Spleen (tissue), 11 donors: ENCODE results near the gene SPDL1. TPM values are rescaled to one million over a fixed set of nuclear protein-coding genes. Genes with fewer than 3 reads are reported as not detected.

Experiments
- DNase-seq: peaks from one replicate; pipeline ENCODE4 v3.0.0-alpha.2; 2020
- H3K27ac ChIP-seq, 8 donors: fragments of 200-600 bp; sonication (generic) in 7 of 8; 1 replicate in 4 of 8; 2 replicates in 4 of 8; pipeline versions ENCODE4 v1.5.0 to v1.8.0; 2016 to 2021; ENCODE audit warnings: inconsistent platforms in 4 of 8, mild to moderate bottlenecking in 4 of 8, moderate library complexity in 1 of 8
- H3K27me3 ChIP-seq, 7 donors: fragments of 200-600 bp; sonication (generic) in 6 of 7; replicated peaks in 1 of 7; 1 replicate in 4 of 7; 2 replicates in 3 of 7; pipeline versions ENCODE4 v1.5.0 to v1.8.0; 2016 to 2021; ENCODE audit warnings: inconsistent platforms in 3 of 7, mild to moderate bottlenecking in 1 of 7
- H3K36me3 ChIP-seq, 6 donors: fragments of 200-600 bp; sonication (generic) in 5 of 6; 1 replicate in 4 of 6; 2 replicates in 2 of 6; pipeline versions ENCODE4 v1.5.0 to v1.8.0; 2016 to 2021; ENCODE audit warnings: inconsistent platforms in 2 of 6
- H3K4me1 ChIP-seq, 6 donors: fragments of 200-600 bp; sonication (generic) in 5 of 6; 1 replicate in 3 of 6; 2 replicates in 3 of 6; pipeline versions ENCODE4 v1.5.0 to v1.8.0; 2016 to 2021; ENCODE audit warnings: inconsistent platforms in 3 of 6
- H3K4me3 ChIP-seq, 8 donors: fragments of 200-600 bp; sonication (generic) in 7 of 8; 1 replicate in 4 of 8; 2 replicates in 4 of 8; pipeline versions ENCODE4 v1.5.0 to v1.8.0; 2016 to 2021; ENCODE audit warnings: inconsistent platforms in 4 of 8, mild to moderate bottlenecking in 4 of 8, moderate library complexity in 2 of 8
- H3K9me3 ChIP-seq, 8 donors: fragments of 200-600 bp; sonication (generic) in 7 of 8; 1 replicate in 4 of 8; 2 replicates in 4 of 8; pipeline versions ENCODE4 v1.5.0 to v1.8.0; 2016 to 2021; ENCODE audit warnings: inconsistent platforms in 4 of 8
- POLR2A ChIP-seq, 3 donors: fragments of 450-650 bp; IDR thresholded peaks; one replicate each; pipeline ENCODE4 v1.5.1; 2017; ENCODE audit warnings: antibody characterized with exemption in 3 of 3, mild to moderate bottlenecking in 1 of 3
- POLR2AphosphoS5 ChIP-seq, 3 donors: sonication (generic); formaldehyde crosslinking; IDR thresholded peaks; one replicate each; pipeline ENCODE4 v1.5.1; 2017; ENCODE audit warnings: antibody characterized with exemption in 3 of 3
- WGBS, 5 donors: extraction: QIAGEN DNeasy Blood & Tissue Kit in 3 of 5; methylation state at CpG; one replicate each; pipeline versions ENCODE4 v1.1.5 to v1.1.7; 2013 to 2018; 5-methylcytosine and 5-hydroxymethylcytosine counted together
- intact Hi-C: fragments of 100-400 bp; cut with DNase I; formaldehyde crosslinking; loops from one replicate; pipeline ENCODE4 v1.15.0; 2023; ENCODE audit warnings: low total_unique reads
- polyA plus RNA-seq, 3 donors: library from polyadenylated mRNA; stranded (reverse); fragments of 200-250 nt; gene quantifications; one replicate each; pipeline ENCODE4 v1.2.1, GENCODE V29; 2013
- total RNA-seq, 7 donors: library from RNA; depleted of rRNA in 3 of 7; stranded (reverse); fragments of >200 nt in 3 of 7; fragmentation: NEBNext Ultra II Directional in 4 of 7; extraction: Animal tissue kit (Norgen Biotek cat#: 25700) in 4 of 7; gene quantifications; one replicate each; pipeline versions ENCODE4 v1.1.0 to v1.2.1, GENCODE V29; 2016 to 2021
- TF ChIP-seq, protein P1 (sequence below), 11 experiments: fragments of 200-600 bp in 7 of 11; fragments of 450-650 bp in 4 of 11; sonication (generic) in 4 of 11; IDR thresholded peaks in 8 of 11; conservative IDR thresholded peaks in 3 of 11; 1 replicate in 7 of 11; 2 replicates in 4 of 11; pipeline versions ENCODE4 v1.4.0 to v1.8.0; 2016 to 2021; ENCODE audit warnings: antibody characterized with exemption in 11 of 11, inconsistent platforms in 4 of 11, mild to moderate bottlenecking in 1 of 11
- donor health status: healthy with polysubstance abuse.
- donor health status: DM: no; HTN: no; CAD: no; lungs with moderate emphysema.
- donor health status: DM: no; HTN: no; CAD: no.
- donor health status: Bipolar disorder and iron deficiency.
- donor health status: healthy.
- donor health status: DM: no; HTN: no; CAD: no.
- donor health status: DM: yes; HTN: yes; CAD: no.

SPDL1 gene
- total and polyA plus RNA-seq, 10 donors = 5.2 to 15.7 (median 10.3) TPM

DNA sequence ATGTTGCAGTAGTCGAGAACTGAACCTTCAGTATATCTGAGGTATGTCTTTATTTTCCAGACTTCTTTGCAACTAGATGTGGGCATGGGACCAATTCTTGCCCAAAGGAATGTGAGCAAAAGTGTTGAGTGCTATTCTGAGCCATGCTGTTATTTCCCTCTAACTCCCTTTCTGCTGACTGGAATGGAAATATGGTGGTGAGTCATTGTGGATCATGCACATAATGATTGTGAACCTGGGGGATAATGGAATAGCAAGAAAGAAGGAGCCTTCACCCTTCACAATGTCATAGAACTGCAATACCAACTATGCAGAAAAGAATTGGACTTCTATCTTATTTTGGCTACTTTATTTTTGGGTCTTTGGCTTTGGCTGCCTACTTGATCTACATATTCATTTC is 43.2 kb downstream of the SPDL1 start:
- no peak for DNase-seq
- Histone ChIP-seq H3K4me1 (no peaks in the 10 kb centered on the region), H3K9me3 (peaks cover 0 to 5% (median 0%) of the 10 kb centered on the region in 8 donors), H3K36me3 (no peaks in the 10 kb centered on the region), H3K27ac (no peak overlapping the region), H3K4me3 (no peak overlapping the region), H3K27me3 (no peaks in the 10 kb centered on the region)
- intact Hi-C loops = no loop called here
- TF ChIP-seq, protein P1, sequence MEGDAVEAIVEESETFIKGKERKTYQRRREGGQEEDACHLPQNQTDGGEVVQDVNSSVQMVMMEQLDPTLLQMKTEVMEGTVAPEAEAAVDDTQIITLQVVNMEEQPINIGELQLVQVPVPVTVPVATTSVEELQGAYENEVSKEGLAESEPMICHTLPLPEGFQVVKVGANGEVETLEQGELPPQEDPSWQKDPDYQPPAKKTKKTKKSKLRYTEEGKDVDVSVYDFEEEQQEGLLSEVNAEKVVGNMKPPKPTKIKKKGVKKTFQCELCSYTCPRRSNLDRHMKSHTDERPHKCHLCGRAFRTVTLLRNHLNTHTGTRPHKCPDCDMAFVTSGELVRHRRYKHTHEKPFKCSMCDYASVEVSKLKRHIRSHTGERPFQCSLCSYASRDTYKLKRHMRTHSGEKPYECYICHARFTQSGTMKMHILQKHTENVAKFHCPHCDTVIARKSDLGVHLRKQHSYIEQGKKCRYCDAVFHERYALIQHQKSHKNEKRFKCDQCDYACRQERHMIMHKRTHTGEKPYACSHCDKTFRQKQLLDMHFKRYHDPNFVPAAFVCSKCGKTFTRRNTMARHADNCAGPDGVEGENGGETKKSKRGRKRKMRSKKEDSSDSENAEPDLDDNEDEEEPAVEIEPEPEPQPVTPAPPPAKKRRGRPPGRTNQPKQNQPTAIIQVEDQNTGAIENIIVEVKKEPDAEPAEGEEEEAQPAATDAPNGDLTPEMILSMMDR (IDR thresholded peaks at IDR 0.05 in 8 of 11, conservative IDR thresholded peaks at IDR 0.05 in 3 of 11) = no peak
- TF ChIP-seq POLR2A (IDR thresholded peaks at IDR 0.05) = no peak
- TF ChIP-seq POLR2AphosphoS5 (IDR thresholded peaks at IDR 0.05) = no peak
- WGBS, 5 donors = 85 to 94% (median 92%) methylated on average over 1 of the region's 1 CpG

DNA sequence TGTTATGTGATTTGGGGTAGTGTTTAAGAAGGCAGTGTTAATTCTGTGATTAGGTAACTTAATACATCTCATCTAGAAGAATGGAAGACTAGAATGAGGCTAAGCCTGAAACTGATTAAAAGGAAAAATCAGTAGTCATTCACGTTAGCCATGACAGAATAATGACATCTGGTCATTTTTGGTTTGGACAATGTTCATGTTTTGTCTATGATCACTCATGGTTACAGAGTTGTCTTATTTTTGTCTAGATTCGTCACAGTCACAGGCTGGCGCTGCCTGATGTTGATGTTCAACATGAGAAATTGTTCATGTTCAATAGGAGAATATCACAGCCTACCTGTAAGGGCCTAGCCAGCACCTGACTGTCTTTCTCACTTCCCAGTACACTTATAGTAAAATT is 44.0 kb downstream of the SPDL1 start:
- Histone ChIP-seq H3K27ac (no peak overlapping the region), H3K27me3 (no peaks in the 10 kb centered on the region), H3K9me3 (peaks cover 0 to 5% (median 0%) of the 10 kb centered on the region in 8 donors), H3K36me3 (no peaks in the 10 kb centered on the region), H3K4me1 (no peaks in the 10 kb centered on the region), H3K4me3 (no peak overlapping the region)
- WGBS, 5 donors = 89 to 95% (median 90%) methylated on average over 3 of the region's 3 CpGs
- TF ChIP-seq POLR2AphosphoS5 (IDR thresholded peaks at IDR 0.05) = no peak
- TF ChIP-seq, protein P1 (IDR thresholded peaks at IDR 0.05 in 8 of 11, conservative IDR thresholded peaks at IDR 0.05 in 3 of 11) = no peak
- TF ChIP-seq POLR2A (IDR thresholded peaks at IDR 0.05) = no peak
- intact Hi-C loops = no loop called here
- no peak for DNase-seq

DNA sequence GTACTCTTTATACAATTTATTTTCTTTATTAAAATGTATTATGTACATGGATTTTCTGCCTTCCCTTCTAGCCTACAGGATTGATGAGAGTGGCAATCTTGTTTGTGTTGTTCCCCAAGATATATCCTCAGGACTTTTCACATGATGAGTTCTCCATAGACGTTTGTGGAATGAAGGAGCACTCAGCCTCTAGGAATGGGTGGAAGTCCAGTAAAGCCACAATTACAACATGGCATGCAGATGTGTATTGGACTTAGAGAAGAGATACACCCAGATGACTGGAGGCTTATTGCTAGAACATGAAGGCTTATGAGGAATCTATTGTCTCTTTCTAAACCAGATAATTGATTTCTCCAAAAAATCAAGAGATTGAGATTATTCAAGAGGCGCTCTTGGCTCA is 45.3 kb downstream of the SPDL1 start:
- Histone ChIP-seq H3K36me3 (no peaks in the 10 kb centered on the region), H3K27ac (no peak overlapping the region), H3K4me3 (no peak overlapping the region), H3K27me3 (no peaks in the 10 kb centered on the region), H3K4me1 (no peaks in the 10 kb centered on the region), H3K9me3 (no peaks in the 10 kb centered on the region)
- intact Hi-C loops = no loop called here
- 86 to 94% (median 90%) methylated on average over 2 of the region's 2 CpGs for WGBS, 5 donors
- TF ChIP-seq, protein P1 (IDR thresholded peaks at IDR 0.05 in 8 of 11, conservative IDR thresholded peaks at IDR 0.05 in 3 of 11) = no peak
- no peak for TF ChIP-seq POLR2AphosphoS5 (IDR thresholded peaks at IDR 0.05)
- TF ChIP-seq POLR2A (IDR thresholded peaks at IDR 0.05) = no peak
- no peak for DNase-seq

DNA sequence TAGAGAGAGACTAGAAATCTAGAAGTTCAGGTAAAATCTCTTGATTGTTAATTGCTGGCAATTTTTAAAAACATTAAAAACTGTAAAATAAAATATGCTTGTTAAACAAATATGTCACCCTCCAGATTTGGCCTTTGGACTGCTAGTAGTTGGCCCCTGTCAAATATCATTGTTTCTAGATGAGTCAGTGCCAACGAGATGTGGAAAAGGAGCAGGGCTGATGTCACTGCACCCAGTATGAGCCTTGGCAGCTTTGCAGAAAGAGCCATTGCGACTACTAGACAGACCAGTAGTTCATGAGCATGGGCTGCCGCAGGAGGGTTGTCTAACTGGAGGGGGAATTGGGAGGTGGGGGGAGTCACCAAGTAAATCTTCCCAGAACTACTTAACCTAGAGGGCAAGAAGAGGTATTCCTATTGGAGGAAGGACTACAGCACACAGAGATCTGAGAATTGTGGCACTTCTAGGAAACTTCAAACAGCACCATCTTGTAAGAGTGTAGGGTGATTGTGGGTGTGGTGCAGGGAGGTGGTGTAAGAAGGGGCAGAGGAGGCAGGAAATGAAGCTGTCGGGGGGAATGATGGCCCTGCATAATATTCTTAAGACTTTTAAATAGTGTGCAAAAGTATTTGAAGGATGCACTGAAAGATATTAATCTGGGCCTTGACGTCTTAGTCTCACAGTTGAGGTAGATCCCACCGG is 46.4 kb downstream of the SPDL1 start:
- Histone ChIP-seq H3K27ac (no peak overlapping the region), H3K36me3 (no peaks in the 10 kb centered on the region), H3K4me3 (no peak overlapping the region), H3K27me3 (no peaks in the 10 kb centered on the region), H3K4me1 (no peaks in the 10 kb centered on the region), H3K9me3 (peaks cover 0 to 8% (median 0%) of the 10 kb centered on the region in 8 donors)
- no peak for DNase-seq
- TF ChIP-seq POLR2AphosphoS5 (IDR thresholded peaks at IDR 0.05) (peak in 1 of 3 donors; percentile 26), POLR2A (IDR thresholded peaks at IDR 0.05) (no peak)
- intact Hi-C loops = no loop called here
- WGBS, 5 donors = 66 to 82% (median 74%) methylated on average over 6 of the region's 6 CpGs
